GM20000 (cell line): ENCODE results near the gene FSTL4.

ENCODE experiments used
- DNase-seq: peaks from one replicate; pipeline ENCODE4 v3.0.0; 2012; ENCODE audit warnings: low spot score
- CTCF ChIP-seq: IDR thresholded peaks from 2 replicates; pipeline ENCODE4 v1.5.1; 2012; ENCODE audit warnings: mild to moderate bottlenecking, control low read depth; ENCODE audit errors: extremely low read depth, missing control alignments

Gene FSTL4

DNA sequence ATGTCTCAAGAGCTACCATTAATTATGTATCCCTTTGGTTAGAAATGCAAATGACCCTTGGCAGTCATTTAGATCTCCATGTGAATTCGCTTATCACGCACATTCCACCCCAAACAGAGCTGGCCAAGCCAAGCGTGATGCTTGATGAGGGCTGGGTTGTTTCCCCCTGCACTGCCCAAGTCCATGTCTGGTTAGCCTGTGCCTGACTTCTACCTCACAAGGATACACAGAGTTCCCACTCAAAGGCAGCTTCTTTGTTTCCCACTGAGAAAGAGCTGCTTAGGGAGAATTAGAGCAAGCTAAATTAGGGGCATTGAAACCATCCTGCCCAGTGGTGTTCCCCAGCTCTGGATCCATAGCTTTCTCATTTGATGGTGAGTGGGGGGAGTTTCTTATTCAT lies 87.2 kb downstream of the FSTL4 start:
- no peak for TF ChIP-seq CTCF
- DNase-seq: no peak

GRCh38 chr5:133524666-133525065 lies 87.7 kb downstream of the FSTL4 start:
- no peak for TF ChIP-seq CTCF
- no peak for DNase-seq

GRCh38 chr5:133523961-133524586 lies 88.3 kb downstream of the FSTL4 start:
- TF ChIP-seq CTCF: no peak
- no peak for DNase-seq

GRCh38 chr5:133523013-133523658 lies 89.2 kb downstream of the FSTL4 start:
- TF ChIP-seq CTCF: no peak
- no peak for DNase-seq

DNA sequence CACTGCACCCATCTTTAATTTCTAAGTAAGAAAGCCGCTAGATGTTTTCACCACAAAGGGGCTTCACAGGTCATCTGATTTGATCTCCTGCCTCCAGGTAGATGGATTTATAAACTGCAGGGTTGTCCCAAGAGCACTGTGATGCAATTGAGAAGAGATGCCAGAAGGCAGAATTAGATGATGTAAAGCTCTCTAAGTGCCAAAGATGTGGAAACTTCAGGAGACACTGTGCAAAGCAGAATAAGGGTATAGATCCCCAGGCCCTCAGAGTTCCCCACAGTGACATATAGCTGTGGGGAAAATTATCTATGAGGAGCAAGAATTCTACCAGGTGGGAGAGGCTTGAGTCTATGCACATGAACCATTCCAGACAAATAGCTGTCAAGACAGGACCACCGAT lies 90.5 kb downstream of the FSTL4 start:
- DNase-seq: no peak
- TF ChIP-seq CTCF: no peak

DNA sequence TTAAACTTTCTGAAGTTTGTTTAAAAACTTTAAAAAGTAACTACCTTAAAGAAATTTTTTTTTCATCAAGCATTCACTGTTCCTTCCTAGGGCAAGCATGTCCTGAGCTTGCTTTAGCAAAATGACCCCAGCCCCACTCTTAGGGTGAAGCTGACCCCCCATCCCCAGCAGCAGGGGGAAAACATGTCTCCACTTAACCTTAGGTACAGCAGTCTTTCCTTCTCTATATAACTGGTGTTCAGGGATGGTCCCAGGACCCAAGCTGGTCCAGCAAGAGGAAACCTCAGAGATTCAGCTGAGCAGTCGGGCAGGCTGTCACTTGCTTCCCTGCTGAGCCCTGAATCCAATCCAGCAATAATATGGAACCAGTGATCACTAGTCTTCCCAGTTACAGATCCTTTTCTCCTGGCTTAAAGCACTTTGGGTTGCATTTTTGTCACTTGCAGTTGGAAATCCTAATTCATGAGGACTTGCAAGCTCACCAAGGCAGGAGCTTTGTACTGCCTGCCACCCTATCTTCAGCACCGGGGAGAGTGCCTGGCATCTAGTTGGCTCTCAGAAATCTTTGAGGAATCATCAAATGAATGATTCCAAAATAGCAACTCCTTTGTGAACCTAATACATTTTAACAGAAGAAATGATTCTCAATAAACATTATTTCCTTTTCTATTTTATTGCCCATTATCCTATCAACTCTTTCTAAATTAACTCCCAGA lies 91.2 kb downstream of the FSTL4 start:
- TF ChIP-seq CTCF: no peak
- DNase-seq: no peak

GRCh38 chr5:133520062-133520461 lies 92.3 kb downstream of the FSTL4 start:
- DNase-seq: no peak
- TF ChIP-seq CTCF: no peak
